IMR-90 (cell line): Measurements from ENCODE around the gene GRIK1. TPM values are rescaled to one million over a fixed set of nuclear protein-coding genes. Genes with fewer than 3 reads are reported as not detected.

Source experiments
- ATAC-seq: fragments of 200-7000 bp; cut with Tn5 transposase; 2 replicates; pipeline ENCODE4 v1.9.1; 2020; ENCODE audit warnings: low read depth, mild to moderate bottlenecking, moderate library complexity
- BruUV-seq: library from RNA; stranded (reverse); fragments of 400-500 nt; replicated peaks from 2 replicates; lab custom pipeline; 2021; lab: Mats Ljungman, UMichigan
- CTCF ChIA-PET: fragments of 300-600 bp; formaldehyde crosslinking; extraction: SDS; loops from one replicate; lab custom pipeline; 2021; ENCODE audit warnings: antibody characterized with exemption; lab: Yijun Ruan, JAX
- POLR2A ChIA-PET: fragments of 300-600 bp; sonication (Branson Sonifier 250); formaldehyde crosslinking; loops from one replicate; lab custom pipeline; 2022; ENCODE audit warnings: antibody characterized with exemption; ENCODE audit not compliant: unreplicated experiment; lab: Charles Lee
- DNase-seq: peaks from one replicate; pipeline ENCODE4 v3.0.0; 2013
- H2AFZ ChIP-seq: replicated peaks from 2 replicates; pipeline ENCODE3; 2013; ENCODE audit warnings: low read length, mild to moderate bottlenecking; ENCODE audit not compliant: poor library complexity
- H2AK5ac ChIP-seq: 2 replicates; pipeline ENCODE4 v1.6.1; 2013; ENCODE audit warnings: low read depth, low read length, inconsistent platforms
- H2AK9ac ChIP-seq: replicated peaks from 2 replicates; pipeline ENCODE3; 2013; ENCODE audit warnings: mild to moderate bottlenecking, low read depth, low read length, moderate library complexity; ENCODE audit not compliant: poor library complexity
- H2BK120ac ChIP-seq: 2 replicates; pipeline ENCODE4 v1.6.1; 2013; ENCODE audit warnings: low read depth, low read length, inconsistent platforms
- H2BK15ac ChIP-seq: 3 replicates; pipeline ENCODE4 v1.6.1; 2013; ENCODE audit warnings: low read depth, low read length, inconsistent platforms
- H2BK20ac ChIP-seq: 2 replicates; pipeline ENCODE4 v1.6.1; 2013; ENCODE audit warnings: low read depth, mild to moderate bottlenecking, inconsistent platforms, low read length, moderate library complexity
- H2BK5ac ChIP-seq: 2 replicates; pipeline ENCODE4 v1.6.1; 2013; ENCODE audit warnings: mild to moderate bottlenecking, low read depth, low read length, inconsistent platforms; ENCODE audit not compliant: poor library complexity, severe bottlenecking
- H3K14ac ChIP-seq: replicated peaks from 2 replicates; pipeline ENCODE4 v1.6.1; 2013; ENCODE audit warnings: low read depth, low read length, inconsistent platforms
- H3K18ac ChIP-seq: 2 replicates; pipeline ENCODE4 v1.6.1; 2013; ENCODE audit warnings: low read depth, low read length, control low read depth
- H3K23ac ChIP-seq: 2 replicates; pipeline ENCODE4 v1.6.1; 2013; ENCODE audit warnings: low read depth, low read length, inconsistent platforms
- H3K27ac ChIP-seq: 2 replicates; pipeline ENCODE4 v1.5.1; 2013; ENCODE audit warnings: mild to moderate bottlenecking, control low read depth, low read length; ENCODE audit not compliant: insufficient read depth
- H3K27me3 ChIP-seq: 2 replicates; pipeline ENCODE4 v1.6.1; 2013; ENCODE audit warnings: low read length; ENCODE audit not compliant: control insufficient read depth, insufficient read depth
- H3K36me3 ChIP-seq: 2 replicates; pipeline ENCODE4 v1.6.1; 2013; ENCODE audit warnings: low read length, mixed read lengths; ENCODE audit not compliant: control insufficient read depth, insufficient read depth
- H3K4ac ChIP-seq: 2 replicates; pipeline ENCODE4 v1.6.1; 2013; ENCODE audit warnings: low read depth, low read length, inconsistent platforms
- H3K4me1 ChIP-seq: 2 replicates; pipeline ENCODE4 v1.6.1; 2013; ENCODE audit warnings: low read length, mixed read lengths; ENCODE audit not compliant: control insufficient read depth, insufficient read depth
- H3K4me2 ChIP-seq: 2 replicates; pipeline ENCODE4 v1.6.1; 2013; ENCODE audit warnings: low read depth, mild to moderate bottlenecking, control low read depth, low read length, moderate library complexity
- H3K4me3 ChIP-seq: 2 replicates; pipeline ENCODE4 v1.5.1; 2013; ENCODE audit warnings: low read depth, mild to moderate bottlenecking, control low read depth, low read length, moderate library complexity; ENCODE audit not compliant: insufficient read depth
- H3K56ac ChIP-seq: 2 replicates; pipeline ENCODE4 v1.6.1; 2013; ENCODE audit warnings: low read length, inconsistent platforms; ENCODE audit not compliant: insufficient read depth; ENCODE audit errors: extremely low read depth
- H3K79me1 ChIP-seq, 2 experiments: 2 replicates each; pipeline ENCODE4 v1.6.1; 2013; ENCODE audit warnings: low read length in 2 of 2, inconsistent platforms in 1 of 2, low read depth in 1 of 2
- H3K9ac ChIP-seq: 2 replicates; pipeline ENCODE4 v1.6.1; 2013; ENCODE audit warnings: low read depth, low read length, control low read depth
- H3K9me1 ChIP-seq: 2 replicates; pipeline ENCODE4 v1.6.1; 2013; ENCODE audit warnings: low read length, inconsistent platforms; ENCODE audit not compliant: insufficient read depth
- H3K9me3 ChIP-seq: 2 replicates; pipeline ENCODE4 v1.6.1; 2013; ENCODE audit warnings: low read length; ENCODE audit not compliant: control insufficient read depth, insufficient read depth
- H4K20me1 ChIP-seq: 2 replicates; pipeline ENCODE4 v1.6.1; 2013; ENCODE audit warnings: low read length, inconsistent platforms; ENCODE audit not compliant: insufficient read depth
- H4K5ac ChIP-seq: 2 replicates; pipeline ENCODE4 v1.6.1; 2013; ENCODE audit warnings: mild to moderate bottlenecking, low read depth, low read length, control low read depth
- H4K8ac ChIP-seq, 2 experiments: 2 replicates each; pipeline ENCODE4 v1.6.1; 2013; ENCODE audit warnings: low read depth in 2 of 2, low read length in 2 of 2, control low read depth in 1 of 2, inconsistent platforms in 1 of 2
- H4K91ac ChIP-seq: 2 replicates; pipeline ENCODE4 v1.6.1; 2013; ENCODE audit warnings: low read depth, low read length, inconsistent platforms; ENCODE audit not compliant: insufficient read depth
- BHLHE40 ChIP-seq: fragments of 150-350 bp; IDR thresholded peaks from 2 replicates; pipeline ENCODE4 v1.6.1; 2016; ENCODE audit warnings: mild to moderate bottlenecking, low read depth, low read length
- CEBPB ChIP-seq: IDR thresholded peaks from 2 replicates; pipeline ENCODE4 v1.6.1; 2012; ENCODE audit warnings: low read depth, low read length, improper control_type of control experiment
- CHD1 ChIP-seq: IDR thresholded peaks from 2 replicates; pipeline ENCODE4 v1.6.1; 2012; ENCODE audit warnings: low read depth, low read length, improper control_type of control experiment
- FOS ChIP-seq: fragments of 150-350 bp; IDR thresholded peaks from 2 replicates; pipeline ENCODE4 v1.6.1; 2016; ENCODE audit warnings: low read depth, low read length
- MAFK ChIP-seq: IDR thresholded peaks from 2 replicates; pipeline ENCODE4 v1.6.1; 2012; ENCODE audit warnings: low read depth, low read length, improper control_type of control experiment
- MAZ ChIP-seq: IDR thresholded peaks from 2 replicates; pipeline ENCODE4 v1.6.1; 2012; ENCODE audit warnings: low read depth, mild to moderate bottlenecking, low read length, improper control_type of control experiment, moderate library complexity, borderline replicate concordance
- MXI1 ChIP-seq: IDR thresholded peaks from 2 replicates; pipeline ENCODE4 v1.6.1; 2012; ENCODE audit warnings: low read depth, mild to moderate bottlenecking, low read length, moderate library complexity, borderline replicate concordance
- NFE2L2 ChIP-seq: fragments of 150-350 bp; IDR thresholded peaks from 2 replicates; pipeline ENCODE4 v1.6.1; 2016; ENCODE audit warnings: low read depth, mild to moderate bottlenecking, low read length
- POLR2A ChIP-seq: IDR thresholded peaks from 2 replicates; pipeline ENCODE4 v1.6.1; 2012; ENCODE audit warnings: mild to moderate bottlenecking, low read depth, low read length
- RAD21 ChIP-seq: IDR thresholded peaks from 2 replicates; pipeline ENCODE4 v1.6.1; 2012; ENCODE audit warnings: low read length, improper control_type of control experiment
- RCOR1 ChIP-seq: IDR thresholded peaks from 2 replicates; pipeline ENCODE4 v1.6.1; 2012; ENCODE audit warnings: mild to moderate bottlenecking, low read length, improper control_type of control experiment; ENCODE audit not compliant: insufficient replicate concordance
- RFX5 ChIP-seq: IDR thresholded peaks from 2 replicates; pipeline ENCODE4 v1.8.0; 2012; ENCODE audit warnings: low read depth, mild to moderate bottlenecking, low read length, moderate library complexity
- SMC3 ChIP-seq: fragments of 150-350 bp; IDR thresholded peaks from 2 replicates; pipeline ENCODE4 v1.6.1; 2016; ENCODE audit warnings: low read depth, mild to moderate bottlenecking, antibody characterized with exemption, low read length, moderate library complexity
- WGBS, 2 experiments: methylation state at CpG; one replicate each; pipeline versions ENCODE4 v1.1.5 to v1.1.7; 2013; ENCODE audit warnings: missing lambda C conversion rate in 2 of 2; ENCODE audit not compliant: insufficient read length in 1 of 2; ENCODE audit errors: extremely low coverage in 2 of 2; 5-methylcytosine and 5-hydroxymethylcytosine counted together
- dilution Hi-C: fragments of 300-500 bp; cut with HindIII; formaldehyde crosslinking; loops from one replicate; pipeline ENCODE4 v1.14.3; 2018; ENCODE audit warnings: low sequenced_read_pairs; ENCODE audit not compliant: unreplicated experiment
- in situ Hi-C: fragments of 300-500 bp; cut with MboI; formaldehyde crosslinking; loops from 3 replicates; pipeline ENCODE4 v1.14.3; 2019; ENCODE audit warnings: low sequenced_read_pairs, inconsistent platforms, mixed read lengths
- intact Hi-C: fragments of 100-400 bp; cut with micrococcal nuclease; formaldehyde crosslinking; loops from 2 replicates; pipeline ENCODE4 v1.10.0; 2022
- polyA plus RNA-seq, 3 experiments: library from polyadenylated mRNA; depleted of rRNA; stranded (reverse); fragments of >200 nt; gene quantifications; 2 replicates each; pipeline ENCODE4 v1.2.3, GENCODE V29; 2012; ENCODE audit warnings: low replicate concordance in 1 of 3
- total RNA-seq: library from RNA; depleted of rRNA; stranded (reverse); fragments of >200 nt; gene quantifications from 2 replicates; pipeline ENCODE4 v1.2.3, GENCODE V29; 2012
- TF ChIP-seq, protein P1 (sequence below): fragments of 150-350 bp; IDR thresholded peaks from 2 replicates; pipeline ENCODE4 v1.6.1; 2017; ENCODE audit warnings: mild to moderate bottlenecking, antibody characterized with exemption, low read length, low read depth
- TF ChIP-seq, protein P2 (sequence below): fragments of 150-350 bp; IDR thresholded peaks from 2 replicates; pipeline ENCODE4 v1.6.1; 2016; ENCODE audit warnings: low read depth, mild to moderate bottlenecking, low read length, moderate library complexity, borderline replicate concordance
- TF ChIP-seq, protein P3 (sequence below): conservative IDR thresholded peaks from 2 replicates; pipeline ENCODE4 v1.5.1; 2012; ENCODE audit warnings: mild to moderate bottlenecking, low read depth, low read length, improper control_type of control experiment

Gene GRIK1
- total and polyA plus RNA-seq, 2 of the 4 experiments (the other 2 are of a cell fraction), result not detected

DNA sequence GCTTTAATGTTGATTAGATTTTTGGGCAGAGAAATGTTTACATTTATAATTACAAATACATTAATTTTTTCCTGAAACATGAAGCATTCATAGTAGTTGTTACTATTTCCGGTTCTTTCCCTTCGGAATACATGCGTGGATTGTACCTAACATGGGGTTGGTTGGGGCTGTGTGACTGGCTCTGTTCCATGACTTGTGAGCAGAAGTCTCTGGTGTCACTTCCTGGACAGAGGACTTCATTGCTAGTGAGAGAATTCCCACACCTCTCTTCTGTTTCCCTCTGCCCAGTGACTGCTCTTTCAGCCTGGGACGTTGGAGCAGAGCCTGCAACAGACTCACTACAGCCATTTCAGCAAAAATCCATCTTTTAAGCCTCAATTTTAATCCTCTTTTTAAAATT is 231.4 kb downstream of the GRIK1 start:
- ChIA-PET CTCF (no interaction called here), POLR2A (interaction anchor here (0.5 kb wide), 1 partner anchor 187 kb away, joined by 5 read pairs; no protein-coding TSS in a partner anchor)
- H3K36me3 ChIP-seq, result no peaks in the 10 kb centered on the region
- H3K27ac ChIP-seq, result no peak overlapping the region
- intact Hi-C loops (no loop called here), in situ Hi-C loops (no loop called here), dilution Hi-C loops (no loop called here)
- DNase-seq, result no peak
- no peak overlapping the region for H4K8ac ChIP-seq
- H3K4ac ChIP-seq, result no peak overlapping the region
- no peak overlapping the region for H3K18ac ChIP-seq
- no peak overlapping the region for H3K23ac ChIP-seq
- H2BK15ac ChIP-seq, result no peak overlapping the region
- H2BK120ac ChIP-seq, result no peak overlapping the region
- H2AK9ac ChIP-seq, result peak overlapping the region; percentile 81
- no peak overlapping the region for H3K9ac ChIP-seq
- no peak overlapping the region for H2BK20ac ChIP-seq
- no TSS peak for BruUV-seq
- H2BK5ac ChIP-seq, result no peak overlapping the region
- no peak overlapping the region for H3K4me3 ChIP-seq
- H3K27me3 ChIP-seq, result no peaks in the 10 kb centered on the region
- H3K14ac ChIP-seq, result no peak overlapping the region
- no peaks in the 10 kb centered on the region for H3K9me3 ChIP-seq
- no peak overlapping the region for H2AK5ac ChIP-seq
- H3K4me2 ChIP-seq, result no peak overlapping the region
- WGBS, 2 experiments, result no CpG with 5 or more reads among the region's 4 CpGs
- no peak overlapping the region for H3K56ac ChIP-seq
- H3K9me1 ChIP-seq, result no peaks in the 10 kb centered on the region; the same call in 1 of the 2 replicates
- H4K91ac ChIP-seq, result no peak overlapping the region
- no peaks in the 10 kb centered on the region for H3K79me1 ChIP-seq
- H2AFZ ChIP-seq, result no peak overlapping the region
- no peaks in the 10 kb centered on the region for H3K4me1 ChIP-seq
- H4K20me1 ChIP-seq, result no peaks in the 10 kb centered on the region
- no peak for ATAC-seq
- no peak overlapping the region for H4K5ac ChIP-seq
- TF ChIP-seq, protein P1, sequence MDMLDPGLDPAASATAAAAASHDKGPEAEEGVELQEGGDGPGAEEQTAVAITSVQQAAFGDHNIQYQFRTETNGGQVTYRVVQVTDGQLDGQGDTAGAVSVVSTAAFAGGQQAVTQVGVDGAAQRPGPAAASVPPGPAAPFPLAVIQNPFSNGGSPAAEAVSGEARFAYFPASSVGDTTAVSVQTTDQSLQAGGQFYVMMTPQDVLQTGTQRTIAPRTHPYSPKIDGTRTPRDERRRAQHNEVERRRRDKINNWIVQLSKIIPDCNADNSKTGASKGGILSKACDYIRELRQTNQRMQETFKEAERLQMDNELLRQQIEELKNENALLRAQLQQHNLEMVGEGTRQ, result no peak
- no peak for TF ChIP-seq CHD1
- no peak for TF ChIP-seq BHLHE40
- no peak for TF ChIP-seq RFX5
- TF ChIP-seq RAD21, result no peak
- TF ChIP-seq MAZ, result no peak
- TF ChIP-seq NFE2L2, result no peak
- TF ChIP-seq FOS, result no peak
- no peak for TF ChIP-seq RCOR1
- TF ChIP-seq, protein P2, sequence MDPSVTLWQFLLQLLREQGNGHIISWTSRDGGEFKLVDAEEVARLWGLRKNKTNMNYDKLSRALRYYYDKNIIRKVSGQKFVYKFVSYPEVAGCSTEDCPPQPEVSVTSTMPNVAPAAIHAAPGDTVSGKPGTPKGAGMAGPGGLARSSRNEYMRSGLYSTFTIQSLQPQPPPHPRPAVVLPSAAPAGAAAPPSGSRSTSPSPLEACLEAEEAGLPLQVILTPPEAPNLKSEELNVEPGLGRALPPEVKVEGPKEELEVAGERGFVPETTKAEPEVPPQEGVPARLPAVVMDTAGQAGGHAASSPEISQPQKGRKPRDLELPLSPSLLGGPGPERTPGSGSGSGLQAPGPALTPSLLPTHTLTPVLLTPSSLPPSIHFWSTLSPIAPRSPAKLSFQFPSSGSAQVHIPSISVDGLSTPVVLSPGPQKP, result no peak
- TF ChIP-seq MAFK, result no peak
- TF ChIP-seq, protein P3, sequence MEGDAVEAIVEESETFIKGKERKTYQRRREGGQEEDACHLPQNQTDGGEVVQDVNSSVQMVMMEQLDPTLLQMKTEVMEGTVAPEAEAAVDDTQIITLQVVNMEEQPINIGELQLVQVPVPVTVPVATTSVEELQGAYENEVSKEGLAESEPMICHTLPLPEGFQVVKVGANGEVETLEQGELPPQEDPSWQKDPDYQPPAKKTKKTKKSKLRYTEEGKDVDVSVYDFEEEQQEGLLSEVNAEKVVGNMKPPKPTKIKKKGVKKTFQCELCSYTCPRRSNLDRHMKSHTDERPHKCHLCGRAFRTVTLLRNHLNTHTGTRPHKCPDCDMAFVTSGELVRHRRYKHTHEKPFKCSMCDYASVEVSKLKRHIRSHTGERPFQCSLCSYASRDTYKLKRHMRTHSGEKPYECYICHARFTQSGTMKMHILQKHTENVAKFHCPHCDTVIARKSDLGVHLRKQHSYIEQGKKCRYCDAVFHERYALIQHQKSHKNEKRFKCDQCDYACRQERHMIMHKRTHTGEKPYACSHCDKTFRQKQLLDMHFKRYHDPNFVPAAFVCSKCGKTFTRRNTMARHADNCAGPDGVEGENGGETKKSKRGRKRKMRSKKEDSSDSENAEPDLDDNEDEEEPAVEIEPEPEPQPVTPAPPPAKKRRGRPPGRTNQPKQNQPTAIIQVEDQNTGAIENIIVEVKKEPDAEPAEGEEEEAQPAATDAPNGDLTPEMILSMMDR, result no peak
- TF ChIP-seq CEBPB, result no peak
- TF ChIP-seq SMC3, result no peak
- TF ChIP-seq MXI1, result no peak
- no peak for TF ChIP-seq POLR2A
